Spleen (tissue), 7 donors: ENCODE measurements around the gene ABCC1.

Experiments used
- POLR2A ChIP-seq, 3 donors: fragments of 450-650 bp; IDR thresholded peaks; one replicate each; pipeline ENCODE4 v1.5.1; 2017; ENCODE audit warnings: antibody characterized with exemption in 3 of 3, mild to moderate bottlenecking in 1 of 3
- POLR2AphosphoS5 ChIP-seq, 3 donors: sonication (generic); formaldehyde crosslinking; IDR thresholded peaks; one replicate each; pipeline ENCODE4 v1.5.1; 2017; ENCODE audit warnings: antibody characterized with exemption in 3 of 3
- TF ChIP-seq, protein P1 (sequence below), 11 experiments: fragments of 200-600 bp in 7 of 11; fragments of 450-650 bp in 4 of 11; sonication (generic) in 4 of 11; IDR thresholded peaks in 8 of 11; conservative IDR thresholded peaks in 3 of 11; 1 replicate in 7 of 11; 2 replicates in 4 of 11; pipeline versions ENCODE4 v1.4.0 to v1.8.0; 2016 to 2021; ENCODE audit warnings: antibody characterized with exemption in 11 of 11, inconsistent platforms in 4 of 11, mild to moderate bottlenecking in 1 of 11
- donor health status: DM: no; HTN: no; CAD: no; lungs with moderate emphysema.
- donor health status: DM: no; HTN: no; CAD: no.
- donor health status: DM: no; HTN: no; CAD: no.

DNA sequence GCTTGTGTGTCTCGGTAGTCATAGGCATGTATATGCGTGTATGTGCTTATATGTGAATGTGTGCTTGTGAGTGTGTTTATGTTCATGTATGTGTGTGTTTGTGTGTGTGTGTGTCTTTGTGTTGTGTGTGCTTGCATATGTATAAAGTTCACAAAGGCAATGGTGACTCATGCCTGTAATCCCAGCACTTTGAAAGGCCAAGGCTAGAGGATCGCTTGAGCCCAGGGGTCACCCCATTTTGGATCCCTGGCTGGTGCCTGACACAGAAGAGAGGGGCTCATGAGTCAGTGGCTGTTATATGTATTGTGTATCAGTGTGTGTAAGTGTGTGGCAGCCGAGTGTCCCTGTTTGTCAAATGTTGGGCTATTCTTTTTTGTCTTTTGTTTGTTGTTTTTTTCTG, 69.3 kb downstream of the ABCC1 start:
- TF ChIP-seq, protein P1, sequence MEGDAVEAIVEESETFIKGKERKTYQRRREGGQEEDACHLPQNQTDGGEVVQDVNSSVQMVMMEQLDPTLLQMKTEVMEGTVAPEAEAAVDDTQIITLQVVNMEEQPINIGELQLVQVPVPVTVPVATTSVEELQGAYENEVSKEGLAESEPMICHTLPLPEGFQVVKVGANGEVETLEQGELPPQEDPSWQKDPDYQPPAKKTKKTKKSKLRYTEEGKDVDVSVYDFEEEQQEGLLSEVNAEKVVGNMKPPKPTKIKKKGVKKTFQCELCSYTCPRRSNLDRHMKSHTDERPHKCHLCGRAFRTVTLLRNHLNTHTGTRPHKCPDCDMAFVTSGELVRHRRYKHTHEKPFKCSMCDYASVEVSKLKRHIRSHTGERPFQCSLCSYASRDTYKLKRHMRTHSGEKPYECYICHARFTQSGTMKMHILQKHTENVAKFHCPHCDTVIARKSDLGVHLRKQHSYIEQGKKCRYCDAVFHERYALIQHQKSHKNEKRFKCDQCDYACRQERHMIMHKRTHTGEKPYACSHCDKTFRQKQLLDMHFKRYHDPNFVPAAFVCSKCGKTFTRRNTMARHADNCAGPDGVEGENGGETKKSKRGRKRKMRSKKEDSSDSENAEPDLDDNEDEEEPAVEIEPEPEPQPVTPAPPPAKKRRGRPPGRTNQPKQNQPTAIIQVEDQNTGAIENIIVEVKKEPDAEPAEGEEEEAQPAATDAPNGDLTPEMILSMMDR (IDR thresholded peaks at IDR 0.05 in 8 of 11, conservative IDR thresholded peaks at IDR 0.05 in 3 of 11), result no peak
- TF ChIP-seq POLR2AphosphoS5 (IDR thresholded peaks at IDR 0.05) (no peak), POLR2A (IDR thresholded peaks at IDR 0.05) (no peak)
